Thyroid gland (tissue), 4 donors: ENCODE results near the gene IARS2. TPM values are rescaled to one million over a fixed set of nuclear protein-coding genes. Genes with fewer than 3 reads are reported as not detected.
"Not testable (repeated sequence)": the region's sequence is repeated elsewhere in the genome, so short reads cannot be mapped to it uniquely, and the experiment has no call there.

Source experiments
- DNase-seq, 2 donors: peaks; one replicate each; pipeline ENCODE4 v3.0.0-alpha.2; 2019
- H3K27ac ChIP-seq, 3 donors: fragments of 200-600 bp; sonication (generic); 1 replicate in 2 of 3; 2 replicates in 1 of 3; pipeline ENCODE4 v1.5.1; 2016 to 2019; ENCODE audit warnings: mild to moderate bottlenecking in 1 of 3, moderate library complexity in 1 of 3
- H3K27me3 ChIP-seq: fragments of 200-600 bp; sonication (generic); one replicate; pipeline ENCODE4 v1.5.1; 2019
- H3K36me3 ChIP-seq, 2 donors: fragments of 200-600 bp; sonication (generic); one replicate each; pipeline ENCODE4 v1.5.1; 2016 to 2019
- H3K4me1 ChIP-seq, 2 donors: fragments of 200-600 bp; sonication (generic); one replicate each; pipeline ENCODE4 v1.5.1; 2017 to 2019
- H3K4me3 ChIP-seq, 3 donors: fragments of 200-600 bp; sonication (generic); replicated peaks in 1 of 3; 1 replicate in 2 of 3; 2 replicates in 1 of 3; pipeline ENCODE4 v1.5.1; 2016; ENCODE audit warnings: mild to moderate bottlenecking in 1 of 3
- H3K9me3 ChIP-seq: fragments of 200-600 bp; sonication (generic); one replicate; pipeline ENCODE4 v1.5.1; 2017
- POLR2A ChIP-seq, 2 donors: fragments of 450-650 bp; IDR thresholded peaks; one replicate each; pipeline ENCODE4 v1.6.1; 2017; ENCODE audit warnings: antibody characterized with exemption in 2 of 2, mild to moderate bottlenecking in 2 of 2, moderate library complexity in 1 of 2
- WGBS, 2 donors: methylation state at CpG; one replicate each; pipeline ENCODE4 v1.1.5; 2017; 5-methylcytosine and 5-hydroxymethylcytosine counted together
- intact Hi-C: fragments of 100-400 bp; cut with DNase I; formaldehyde crosslinking; loops from one replicate; pipeline ENCODE4 v1.15.1; 2023
- total RNA-seq, 4 donors: library from RNA; depleted of rRNA; stranded (reverse); fragments of >200 nt; gene quantifications; one replicate each; pipeline ENCODE4 v1.2.3, GENCODE V29; 2016
- TF ChIP-seq, protein P1 (sequence below), 6 experiments: fragments of 200-600 bp in 3 of 6; fragments of 450-650 bp in 3 of 6; sonication (generic) in 3 of 6; IDR thresholded peaks; one replicate each; pipeline ENCODE4 v1.5.1; 2016 to 2019; ENCODE audit warnings: antibody characterized with exemption in 6 of 6, mild to moderate bottlenecking in 2 of 6, inconsistent platforms in 1 of 6, moderate library complexity in 1 of 6

Gene IARS2
- total RNA-seq, 4 donors from 2014 or later = 59.6 to 72.6 (median 67.0) TPM

DNA sequence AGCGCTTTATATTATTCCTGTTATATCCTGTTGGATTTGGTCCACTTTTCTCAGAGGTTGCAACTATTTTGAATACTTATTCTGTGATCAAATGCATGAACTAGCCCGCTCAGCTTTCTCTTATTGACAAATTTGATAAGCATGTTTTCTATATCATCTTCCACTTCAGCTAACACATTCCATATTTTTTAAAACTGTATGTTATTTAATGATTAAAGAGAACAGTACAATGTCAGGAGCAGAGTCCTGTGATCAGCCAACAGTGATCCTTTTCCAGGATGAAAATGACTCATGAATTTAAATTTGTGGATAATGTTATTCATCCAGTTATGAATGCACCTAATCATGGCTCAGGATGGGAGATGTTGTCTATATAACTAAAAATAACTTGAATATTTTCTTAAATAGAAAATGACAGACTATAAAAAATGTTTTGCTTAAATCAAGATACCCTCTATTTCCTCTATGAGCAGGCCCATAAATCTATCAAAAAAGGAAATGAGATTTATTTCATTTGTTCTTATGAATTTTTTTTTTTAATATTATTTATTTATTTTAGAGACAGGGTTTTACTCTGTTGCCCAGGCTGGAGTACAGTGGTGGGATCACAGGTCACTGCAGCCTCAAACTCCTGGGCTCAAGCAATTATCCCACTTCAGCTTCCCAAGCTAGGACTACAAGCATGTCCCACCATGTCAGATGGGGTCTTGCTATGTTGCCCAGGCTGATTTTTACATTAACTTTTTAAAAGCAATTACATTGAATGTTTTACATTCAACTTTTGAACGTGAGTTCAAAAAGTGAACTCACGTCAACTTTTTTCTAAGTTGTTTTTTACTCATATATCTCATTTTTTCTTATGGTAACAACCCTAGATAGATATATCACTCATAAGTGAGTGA is 16.8 kb upstream of the IARS2 start:
- intact Hi-C loops = no loop called here
- H3K27ac ChIP-seq = no peak overlapping the region

GRCh38 chr1:220077887-220078286 is 16.0 kb upstream of the IARS2 start:
- no peak overlapping the region for H3K4me3 ChIP-seq
- no peaks in the 10 kb centered on the region for H3K27me3 ChIP-seq
- no peaks in the 10 kb centered on the region for H3K4me1 ChIP-seq
- 93 to 100% methylated on average over 3 of the region's 3 CpGs for WGBS, 2 donors
- H3K9me3 ChIP-seq = no peaks in the 10 kb centered on the region
- no peak for DNase-seq
- no peak for TF ChIP-seq POLR2A (IDR thresholded peaks at IDR 0.05)
- TF ChIP-seq, protein P1, sequence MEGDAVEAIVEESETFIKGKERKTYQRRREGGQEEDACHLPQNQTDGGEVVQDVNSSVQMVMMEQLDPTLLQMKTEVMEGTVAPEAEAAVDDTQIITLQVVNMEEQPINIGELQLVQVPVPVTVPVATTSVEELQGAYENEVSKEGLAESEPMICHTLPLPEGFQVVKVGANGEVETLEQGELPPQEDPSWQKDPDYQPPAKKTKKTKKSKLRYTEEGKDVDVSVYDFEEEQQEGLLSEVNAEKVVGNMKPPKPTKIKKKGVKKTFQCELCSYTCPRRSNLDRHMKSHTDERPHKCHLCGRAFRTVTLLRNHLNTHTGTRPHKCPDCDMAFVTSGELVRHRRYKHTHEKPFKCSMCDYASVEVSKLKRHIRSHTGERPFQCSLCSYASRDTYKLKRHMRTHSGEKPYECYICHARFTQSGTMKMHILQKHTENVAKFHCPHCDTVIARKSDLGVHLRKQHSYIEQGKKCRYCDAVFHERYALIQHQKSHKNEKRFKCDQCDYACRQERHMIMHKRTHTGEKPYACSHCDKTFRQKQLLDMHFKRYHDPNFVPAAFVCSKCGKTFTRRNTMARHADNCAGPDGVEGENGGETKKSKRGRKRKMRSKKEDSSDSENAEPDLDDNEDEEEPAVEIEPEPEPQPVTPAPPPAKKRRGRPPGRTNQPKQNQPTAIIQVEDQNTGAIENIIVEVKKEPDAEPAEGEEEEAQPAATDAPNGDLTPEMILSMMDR (IDR thresholded peaks at IDR 0.05) = no peak
- no peak overlapping the region for H3K27ac ChIP-seq
- intact Hi-C loops = no loop called here
- peaks cover 0 to 3% of the 10 kb centered on the region in 2 donors for H3K36me3 ChIP-seq

More for the DNA sequence above, 16.8 kb upstream of the IARS2 start:
- H3K4me1 ChIP-seq = no peaks in the 10 kb centered on the region
- no peaks in the 10 kb centered on the region for H3K27me3 ChIP-seq
- no peak overlapping the region for H3K4me3 ChIP-seq
- TF ChIP-seq, protein P1 (IDR thresholded peaks at IDR 0.05) = no peak
- no peak for TF ChIP-seq POLR2A (IDR thresholded peaks at IDR 0.05)
- H3K36me3 ChIP-seq = peaks cover 4 to 10% of the 10 kb centered on the region in 2 donors
- 93% methylated on average over 4 of the region's 4 CpGs for WGBS, 2 donors
- no peak for DNase-seq
- H3K9me3 ChIP-seq = no peaks in the 10 kb centered on the region

- Histone ChIP-seq H3K27me3 (no peaks in the 10 kb centered on the region), H3K9me3 (no peaks in the 10 kb centered on the region), H3K27ac (no peak overlapping the region), H3K4me1 (no peaks in the 10 kb centered on the region), H3K36me3 (no peaks in the 10 kb centered on the region), H3K4me3 (no peak overlapping the region)
- no peak for DNase-seq
- WGBS, 2 donors = 92 to 95% methylated on average over 1 of the region's 1 CpG
- intact Hi-C loops = no loop called here
- TF ChIP-seq, protein P1 (IDR thresholded peaks at IDR 0.05) = no peak
- no peak for TF ChIP-seq POLR2A (IDR thresholded peaks at IDR 0.05)
Measured at GRCh38 chr1:220084460-220084859, 9.5 kb upstream of the IARS2 start.

DNA sequence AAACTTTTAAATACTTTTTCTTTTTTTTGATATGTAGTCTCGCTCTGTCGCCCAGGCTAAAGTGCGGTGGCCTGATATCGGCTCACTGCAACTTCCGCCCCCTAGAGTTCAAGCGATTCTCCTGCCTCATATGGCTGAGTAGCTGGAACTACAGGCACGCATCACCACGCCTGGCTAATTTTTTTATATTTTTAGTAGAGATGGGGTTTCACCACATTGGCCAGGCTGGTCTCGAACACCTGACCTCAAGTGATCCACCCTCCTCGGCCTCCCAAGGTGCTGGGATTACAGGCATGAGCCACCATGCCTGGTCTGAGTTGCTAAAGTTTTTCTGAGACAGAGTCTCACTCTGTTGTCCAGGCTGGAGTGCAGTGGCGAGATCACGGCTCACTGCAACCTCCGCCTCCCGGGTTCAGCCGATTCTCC is 7.7 kb upstream of the IARS2 start:
- 88 to 90% methylated on average over 15 of the region's 15 CpGs for whole genome bisulfite sequencing, 2 donors
- H3K9me3 ChIP-seq, H3K36me3 ChIP-seq, H3K4me1 ChIP-seq, intact Hi-C loops, H3K4me3 ChIP-seq, H3K27ac ChIP-seq, DNase-seq, H3K27me3 ChIP-seq: not testable (repeated sequence)

- Histone ChIP-seq H3K27me3 (no peaks in the 10 kb centered on the region), H3K4me1 (peaks cover 3 to 5% of the 10 kb centered on the region in 2 donors), H3K27ac (peak within 1 kb of the TSS in 2 of 3 donors; percentile 53 to 57), H3K9me3 (no peaks in the 10 kb centered on the region), H3K36me3 (no peaks in the 10 kb centered on the region), H3K4me3 (peak within 1 kb of the TSS; percentile 18 to 42 (median 29))
- intact Hi-C loops = loop anchor here (10.0 kb wide), 1 partner anchor 45 kb away; the partner anchor contains the start of gene EPRS1
- WGBS, 2 donors = 8% methylated on average over 35 of the region's 35 CpGs
- peak in 1 of 2 donors; percentile 82 for TF ChIP-seq POLR2A (IDR thresholded peaks at IDR 0.05)
- TF ChIP-seq, protein P1 (IDR thresholded peaks at IDR 0.05) = no peak
- DNase-seq = peak; percentile 96 to 98
Measured at GRCh38 chr1:220089650-220090556, 4.0 kb upstream of the IARS2 start, which contains the start of gene BPNT1. TSS of gene BPNT1 (minus strand) at chr1:220089788. CDS start at chr1:220079846, 9,942 bp downstream.
